HepG2 (cell line): ENCODE measurements around the gene CD3D. TPM values are rescaled to one million over a fixed set of nuclear protein-coding genes. Genes with fewer than 3 reads are reported as not detected.

Source experiments
- AFF4 ChIP-seq: sonication (generic); formaldehyde crosslinking; IDR thresholded peaks from 2 replicates; pipeline ENCODE4 v1.4.0; 2020; ENCODE audit warnings: missing genetic modification reagents
- CHD4 ChIP-seq: fragments of 200-600 bp; sonication (generic); IDR thresholded peaks from 2 replicates; pipeline ENCODE4 v1.7.0; 2017; ENCODE audit warnings: mild to moderate bottlenecking, low read length, borderline replicate concordance
- EP300 ChIP-seq, 3 experiments: sonication (generic) in 1 of 3; formaldehyde crosslinking in 1 of 3; IDR thresholded peaks; 2 replicates each; pipeline versions ENCODE4 v1.5.1 to v1.6.1; 2011 to 2020; ENCODE audit warnings: low read depth in 2 of 3, low read length in 2 of 3, borderline replicate concordance in 1 of 3, improper control_type of control experiment in 1 of 3, mild to moderate bottlenecking in 1 of 3, missing genetic modification reagents in 1 of 3, moderate library complexity in 1 of 3
- GATAD2A ChIP-seq: IDR thresholded peaks from 2 replicates; pipeline ENCODE4 v1.6.1; 2016
- HMGXB3 ChIP-seq: sonication (generic); formaldehyde crosslinking; IDR thresholded peaks from 2 replicates; pipeline ENCODE4 v1.4.0; 2020; ENCODE audit warnings: missing genetic modification reagents, borderline replicate concordance
- MEF2D ChIP-seq: sonication (generic); formaldehyde crosslinking; IDR thresholded peaks from 2 replicates; pipeline ENCODE4 v1.5.1; 2020; ENCODE audit warnings: mild to moderate bottlenecking, missing genetic modification reagents
- SALL1 ChIP-seq: sonication (generic); formaldehyde crosslinking; IDR thresholded peaks from 2 replicates; pipeline ENCODE4 v1.8.0; 2022; ENCODE audit warnings: mild to moderate bottlenecking, missing genetic modification reagents
- SUZ12 ChIP-seq: fragments of 150-350 bp; IDR thresholded peaks from 2 replicates; pipeline ENCODE4 v1.6.1; 2014; ENCODE audit warnings: low read depth, low read length
- TFAP4 ChIP-seq: sonication (generic); IDR thresholded peaks from 2 replicates; pipeline ENCODE4 v1.6.1; 2016; ENCODE audit warnings: low read depth, borderline replicate concordance
- TFE3 ChIP-seq: IDR thresholded peaks from 2 replicates; pipeline ENCODE4 v1.6.1; 2016
- TOPORS ChIP-seq: sonication (generic); formaldehyde crosslinking; IDR thresholded peaks from 2 replicates; pipeline ENCODE4 v1.8.0; 2023; ENCODE audit warnings: mild to moderate bottlenecking, missing genetic modification reagents
- YEATS4 ChIP-seq: sonication (generic); formaldehyde crosslinking; IDR thresholded peaks from 2 replicates; pipeline ENCODE4 v1.4.0; 2020; ENCODE audit warnings: missing genetic modification reagents, borderline replicate concordance
- ZNF225 ChIP-seq: sonication (generic); formaldehyde crosslinking; IDR thresholded peaks from 2 replicates; pipeline ENCODE4 v1.4.0; 2020; ENCODE audit warnings: mild to moderate bottlenecking, missing genetic modification reagents
- ZNF234 ChIP-seq: sonication (generic); formaldehyde crosslinking; conservative IDR thresholded peaks from 2 replicates; pipeline ENCODE4 v1.5.1; 2020; ENCODE audit warnings: mild to moderate bottlenecking, missing genetic modification reagents
- ZNF749 ChIP-seq: sonication (generic); formaldehyde crosslinking; IDR thresholded peaks from 2 replicates; pipeline ENCODE4 v1.8.0; 2022; ENCODE audit warnings: mild to moderate bottlenecking, missing genetic modification reagents, moderate library complexity, borderline replicate concordance
- ZUFSP ChIP-seq: sonication (generic); formaldehyde crosslinking; IDR thresholded peaks from 2 replicates; pipeline ENCODE4 v1.9.0; 2021; ENCODE audit warnings: missing genetic modification reagents, mild to moderate bottlenecking, borderline replicate concordance
- polyA plus RNA-seq, 8 experiments: library from polyadenylated mRNA; depleted of rRNA in 3 of 8; stranded (reverse) in 7 of 8; unstranded in 1 of 8; fragments of >200 nt; fragmentation: Illumina TruSeq in 4 of 8; extraction: Trizol in 4 of 8; gene quantifications; 2 replicates each; pipeline versions ENCODE4 v1.2.1 to v1.2.3, GENCODE V29; 2011 to 2016; ENCODE audit warnings: low read depth in 4 of 8, missing spikeins in 1 of 8, mixed read lengths in 1 of 8; ENCODE audit not compliant: insufficient read depth in 1 of 8
- total RNA-seq, 5 experiments: library from RNA; depleted of rRNA; stranded (reverse); fragments of >200 nt; fragmentation: Illumina TruSeq; extraction: Trizol; gene quantifications; 2 replicates each; pipeline ENCODE4 v1.2.3, GENCODE V29; 2016; ENCODE audit warnings: low read depth in 1 of 5

CD3D gene
- total and polyA plus RNA-seq, 2 of the 13 experiments (the other 11 are each of a cell fraction or from before 2014, with no cell fraction given), result 0.66 to 6.6 TPM

GRCh38 chr11:118359295-118359958 lies 16.9 kb upstream of the CD3D start, which contains the start of gene UBE4A (continued):
- TF ChIP-seq ZUFSP (CRISPR knock-in tag) (no peak), EP300 (IDR thresholded peaks at IDR 0.05; ENCODE audit: low read depth in 2 of 2, low read length in 2 of 2) (peak in 1 of 2 experiments; percentile 33; a peak in 1 of 4 replicates), EP300 (CRISPR knock-in tag; IDR thresholded peaks at IDR 0.05; ENCODE audit: borderline replicate concordance) (no peak), MEF2D (CRISPR knock-in tag) (peak; percentile 89), TFAP4 (peak; percentile 46; the same call in 1 of the 2 replicates), TOPORS (peak; percentile 77), AFF4 (CRISPR knock-in tag) (no peak), ZNF234 (CRISPR knock-in tag) (no peak), SUZ12 (no peak), ZNF749 (CRISPR knock-in tag) (0 out of 2 replicates have a peak, but pooled peaks have one; percentile 36), ZNF225 (CRISPR knock-in tag) (no peak), TFE3 (peak; percentile 48; the same call in 1 of the 2 replicates), YEATS4 (CRISPR knock-in tag) (peak; percentile 71), GATAD2A (peak; percentile 61), HMGXB3 (CRISPR knock-in tag) (peak; percentile 25; the same call in 1 of the 2 replicates), CHD4 (peak; percentile 98), SALL1 (CRISPR knock-in tag) (peak; percentile 86)
